Fibroblast of skin of scalp (primary cell): ENCODE measurements around the gene ZBTB14.

Experiments
- DNase-seq: peaks from one replicate; pipeline ENCODE4 v3.0.0-alpha.2; 2013

Gene ZBTB14

GRCh38 chr18:5288517-5288935 lies 7.0 kb downstream of the ZBTB14 start:
- no peak for DNase-seq

- DNase-seq = no peak
These were observed 7.7 kb downstream of the ZBTB14 start for GRCh38 chr18:5287854-5288253.

GRCh38 chr18:5286525-5286924 lies 9.0 kb downstream of the ZBTB14 start:
- DNase-seq = peak; percentile 16

- DNase-seq = no peak
These were observed 10.2 kb downstream of the ZBTB14 start for GRCh38 chr18:5285326-5285725.

GRCh38 chr18:5284808-5285207 lies 10.7 kb downstream of the ZBTB14 start:
- no peak for DNase-seq

GRCh38 chr18:5282770-5283169 lies 12.8 kb downstream of the ZBTB14 start:
- no peak for DNase-seq

GRCh38 chr18:5276947-5277346 lies 18.6 kb downstream of the ZBTB14 start:
- no peak for DNase-seq

DNA sequence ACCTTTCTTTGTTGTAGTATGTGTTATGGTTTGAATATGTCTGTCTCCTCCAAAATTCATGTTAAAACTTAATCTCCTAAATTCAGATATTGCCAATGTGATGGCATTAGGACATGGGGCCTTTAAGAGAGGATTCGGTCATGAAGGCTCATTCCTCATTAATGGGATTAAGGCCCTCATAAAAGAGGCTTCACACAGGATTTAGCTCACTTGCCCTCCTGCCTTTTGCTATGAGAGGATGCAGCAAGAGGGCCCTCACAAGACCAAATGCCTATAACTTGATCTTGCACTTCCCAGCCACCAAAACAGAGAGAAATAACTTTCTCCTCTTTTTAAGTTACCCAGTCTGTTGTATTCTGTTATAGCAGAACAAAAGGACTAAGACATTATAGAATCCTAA lies 19.7 kb downstream of the ZBTB14 start:
- no peak for DNase-seq

GRCh38 chr18:5268874-5269273 lies 26.7 kb downstream of the ZBTB14 start:
- DNase-seq = no peak

DNA sequence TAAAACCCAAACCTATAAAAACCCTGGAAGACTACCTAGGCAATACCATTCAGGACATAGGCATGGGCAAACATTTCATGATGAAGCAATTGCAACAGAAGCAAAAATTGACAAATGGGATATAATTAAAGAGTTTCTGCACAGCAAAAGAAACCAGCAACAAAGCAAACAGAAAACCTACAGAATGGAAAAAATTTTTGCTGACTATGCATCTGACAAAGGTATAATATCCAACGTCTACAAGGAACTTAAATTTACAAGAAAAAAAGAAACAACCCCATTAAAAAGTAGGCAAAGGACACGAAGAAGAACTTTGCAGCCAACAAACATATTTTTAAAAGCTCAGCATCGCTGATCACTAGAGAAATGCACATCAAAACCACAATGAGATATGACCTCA lies 28.8 kb downstream of the ZBTB14 start:
- no peak for DNase-seq

GRCh38 chr18:5253910-5254309 lies 41.6 kb downstream of the ZBTB14 start:
- DNase-seq = no peak

DNA sequence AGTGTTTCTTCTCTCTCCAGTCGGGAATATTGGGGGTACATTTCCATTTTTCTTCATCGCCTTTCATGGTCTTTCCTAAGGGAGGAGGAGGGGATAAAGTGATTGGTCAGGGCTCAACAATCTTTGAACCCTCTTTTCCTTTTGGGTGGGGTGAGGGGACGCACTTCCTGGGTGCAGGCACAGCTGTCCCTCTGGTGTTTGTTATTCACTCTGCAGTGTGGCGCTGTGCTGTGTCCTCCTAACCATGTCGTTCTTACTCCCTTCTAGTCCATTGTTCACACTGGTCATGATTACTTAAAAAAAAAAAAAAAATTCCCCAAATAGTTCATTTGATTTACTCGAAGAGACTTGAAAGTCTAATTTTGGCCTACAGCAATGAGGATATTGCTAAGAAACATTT lies 44.4 kb downstream of the ZBTB14 start:
- DNase-seq = no peak

- DNase-seq = no peak
These were observed 44.9 kb downstream of the ZBTB14 start for GRCh38 chr18:5250603-5251002.

- DNase-seq = no peak
These were observed 50.6 kb downstream of the ZBTB14 start for GRCh38 chr18:5244941-5245340.

DNA sequence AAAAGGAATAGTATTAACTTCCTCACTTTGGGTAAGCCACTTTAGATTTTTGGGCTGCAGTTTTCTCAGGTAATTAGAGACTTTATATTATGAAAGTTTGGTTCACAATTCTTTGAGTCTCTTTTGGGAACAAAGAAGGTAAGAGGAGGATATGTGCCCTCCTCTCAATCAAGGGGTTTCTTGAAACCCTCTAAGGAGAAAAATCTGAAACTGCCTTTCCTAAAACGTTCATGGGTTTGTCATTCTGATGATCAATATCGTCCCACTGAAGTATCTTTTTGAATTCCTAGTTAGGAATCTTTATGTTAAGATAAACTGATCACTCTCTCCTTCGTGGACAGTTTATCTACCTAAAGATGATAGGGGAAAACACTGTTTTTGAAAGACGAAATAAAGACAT lies 56.1 kb downstream of the ZBTB14 start:
- DNase-seq = no peak
